HuH-7.5 (cell line): ENCODE data around the gene FBH1.
"Not testable (repeated sequence)": the region's sequence is repeated elsewhere in the genome, so short reads cannot be mapped to it uniquely, and the experiment has no call there.

Experiments used
- DNase-seq: peaks from one replicate; pipeline ENCODE4 v3.0.0; 2011; ENCODE audit warnings: low spot score

The FBH1 gene

GRCh38 chr10:5942001-5942400 lies 52.0 kb downstream of the FBH1 start:
- DNase-seq = no peak

GRCh38 chr10:5942474-5942873 lies 52.4 kb downstream of the FBH1 start:
- DNase-seq = no peak

GRCh38 chr10:5943536-5943935 lies 53.5 kb downstream of the FBH1 start:
- DNase-seq = no peak

GRCh38 chr10:5944389-5945189 lies 54.5 kb downstream of the FBH1 start:
- no peak for DNase-seq

GRCh38 chr10:5945190-5945509 lies 55.1 kb downstream of the FBH1 start:
- no peak for DNase-seq

- no peak for DNase-seq
Measured at GRCh38 chr10:5945561-5946418, 55.7 kb downstream of the FBH1 start.

GRCh38 chr10:5946419-5946775 lies 56.4 kb downstream of the FBH1 start:
- not testable (repeated sequence) for DNase-seq

GRCh38 chr10:5946786-5947185 lies 56.7 kb downstream of the FBH1 start:
- no peak for DNase-seq

- no peak for DNase-seq
Measured at GRCh38 chr10:5947471-5948207, 57.6 kb downstream of the FBH1 start.

GRCh38 chr10:5948208-5948585 lies 58.2 kb downstream of the FBH1 start:
- DNase-seq = no peak

- DNase-seq = peak; percentile 71
Measured at GRCh38 chr10:5949009-5949759, 59.1 kb downstream of the FBH1 start.

GRCh38 chr10:5951167-5951711 lies 61.2 kb downstream of the FBH1 start:
- no peak for DNase-seq

GRCh38 chr10:5951721-5952407 lies 61.8 kb downstream of the FBH1 start:
- DNase-seq = no peak

- DNase-seq = no peak
Measured at GRCh38 chr10:5952731-5953385, 62.8 kb downstream of the FBH1 start.

- DNase-seq = no peak
Measured at GRCh38 chr10:5953676-5954075, 63.6 kb downstream of the FBH1 start.

- no peak for DNase-seq
Measured at GRCh38 chr10:5956146-5956936, 66.3 kb downstream of the FBH1 start.

GRCh38 chr10:5958077-5958476 lies 68.0 kb downstream of the FBH1 start:
- DNase-seq = no peak

GRCh38 chr10:5958675-5959074 lies 68.6 kb downstream of the FBH1 start:
- DNase-seq = no peak

GRCh38 chr10:5959142-5959541 lies 69.1 kb downstream of the FBH1 start:
- no peak for DNase-seq

- no peak for DNase-seq
Measured at GRCh38 chr10:5959581-5960069, 69.6 kb downstream of the FBH1 start.
